OCI-LY1 (cell line): ENCODE data around the gene CTDSPL.

Experiments used
- H2AFZ ChIP-seq: fragments of 200-600 bp; sonication (generic), shearing (Covaris generic); 2 replicates; pipeline ENCODE4 v1.6.0; 2014; ENCODE audit warnings: antibody characterized with exemption, mild to moderate bottlenecking, low read length
- H3F3A ChIP-seq: fragments of 200-600 bp; sonication (generic), shearing (Covaris generic); 2 replicates; pipeline ENCODE4 v1.6.0; 2014; ENCODE audit warnings: mild to moderate bottlenecking, antibody characterized with exemption, low read length, moderate library complexity; ENCODE audit not compliant: insufficient read depth
- H3K27ac ChIP-seq: fragments of 200-600 bp; sonication (generic); 2 replicates; pipeline ENCODE4 v1.5.1; 2014; ENCODE audit warnings: low read length, mixed run types, mild to moderate bottlenecking, low read depth; ENCODE audit not compliant: poor library complexity, severe bottlenecking
- H3K27me3 ChIP-seq: fragments of 200-600 bp; sonication (generic); 2 replicates; pipeline ENCODE4 v1.6.0; 2014; ENCODE audit warnings: antibody characterized with exemption, mild to moderate bottlenecking, low read length, moderate library complexity; ENCODE audit not compliant: insufficient read depth
- H3K36me3 ChIP-seq: fragments of 200-600 bp; sonication (generic); 2 replicates; pipeline ENCODE4 v1.6.1; 2014; ENCODE audit warnings: mild to moderate bottlenecking, antibody characterized with exemption, low read length, moderate library complexity, mixed read lengths; ENCODE audit not compliant: insufficient read depth
- H3K4me1 ChIP-seq: fragments of 200-600 bp; sonication (generic); 2 replicates; pipeline ENCODE4 v1.5.1; 2014; ENCODE audit warnings: mild to moderate bottlenecking, low read length, moderate library complexity; ENCODE audit not compliant: insufficient read depth, severe bottlenecking
- H3K4me2 ChIP-seq: fragments of 200-600 bp; sonication (generic), shearing (Covaris generic); 2 replicates; pipeline ENCODE4 v1.6.1; 2014; ENCODE audit warnings: low read length
- H3K4me3 ChIP-seq: fragments of 200-600 bp; sonication (generic); 2 replicates; pipeline ENCODE4 v1.5.1; 2014; ENCODE audit warnings: low read length, low read depth, mild to moderate bottlenecking, mixed read lengths; ENCODE audit not compliant: poor library complexity, severe bottlenecking
- H3K79me2 ChIP-seq: fragments of 200-600 bp; shearing (Covaris generic); 2 replicates; pipeline ENCODE4 v1.6.1; 2016; ENCODE audit warnings: mixed run types, low read length, mixed read lengths; ENCODE audit not compliant: insufficient read depth
- H3K9ac ChIP-seq: fragments of 200-600 bp; sonication (generic), shearing (Covaris generic); 2 replicates; pipeline ENCODE4 v1.6.1; 2014; ENCODE audit warnings: mild to moderate bottlenecking, low read length, mixed read lengths
- H3K9me2 ChIP-seq: fragments of 200-600 bp; sonication (generic), shearing (Covaris generic); 2 replicates; pipeline ENCODE4 v1.6.1; 2014; ENCODE audit warnings: low read depth, mild to moderate bottlenecking, low read length, mixed read lengths
- H3K9me3 ChIP-seq: fragments of 200-600 bp; shearing (Covaris generic); 2 replicates; pipeline ENCODE4 v1.6.1; 2014; ENCODE audit warnings: low read length, mixed read lengths
- H4K20me1 ChIP-seq: fragments of 200-600 bp; sonication (generic), shearing (Covaris generic); 2 replicates; pipeline ENCODE4 v1.6.0; 2016; ENCODE audit warnings: mild to moderate bottlenecking, low read length; ENCODE audit not compliant: insufficient read depth
- EZH2 ChIP-seq: fragments of 200-600 bp; sonication (generic), shearing (Covaris generic); IDR thresholded peaks from 2 replicates; pipeline ENCODE4 v1.8.0; 2017; ENCODE audit warnings: borderline replicate concordance, mixed run types, mild to moderate bottlenecking, antibody characterized with exemption, low read length, moderate library complexity, mixed read lengths
- TF ChIP-seq, protein P1 (sequence below): fragments of 200-600 bp; sonication (generic), shearing (Covaris generic); IDR thresholded peaks from 2 replicates; pipeline ENCODE4 v1.5.1; 2017; ENCODE audit warnings: mild to moderate bottlenecking, antibody characterized with exemption, low read length, moderate library complexity, mixed read lengths

CTDSPL gene

DNA sequence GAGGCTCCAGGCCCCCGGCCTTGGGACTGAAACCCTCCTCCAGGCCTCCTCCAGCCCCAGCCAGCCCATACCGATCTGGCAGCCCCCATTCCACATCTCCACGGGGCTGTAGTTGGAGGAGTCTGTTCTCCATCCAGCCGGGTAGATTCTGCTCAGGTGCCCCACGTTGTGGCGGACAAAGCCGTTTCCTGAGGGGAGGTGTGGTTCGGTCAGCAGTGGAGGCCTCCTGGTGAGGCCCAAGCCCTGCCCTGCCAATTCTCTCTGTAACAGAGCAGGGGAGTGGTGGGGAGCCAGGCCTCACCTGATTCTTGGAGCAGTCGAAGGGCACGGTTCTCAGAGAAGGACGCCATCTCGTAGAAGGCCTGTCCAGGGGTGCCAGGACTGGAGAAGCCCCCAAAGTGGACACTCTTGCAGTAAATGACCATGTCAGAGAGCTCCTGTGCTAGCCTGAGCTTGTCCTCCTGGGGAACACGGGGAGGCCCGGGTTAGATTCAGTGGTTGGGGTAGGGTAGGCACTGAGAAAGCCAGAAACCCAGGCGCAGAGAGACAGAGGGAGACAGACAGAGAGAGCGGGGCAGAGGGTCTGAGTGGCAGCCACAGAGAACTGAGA lies 147.4 kb downstream of the CTDSPL start:
- Histone ChIP-seq H3K9me2 (no peaks in the 10 kb centered on the region), H3K4me3 (no peak overlapping the region), H3K9ac (no peak overlapping the region), H3K4me1 (peaks cover 4% of the 10 kb centered on the region), H4K20me1 (no peaks in the 10 kb centered on the region), H3K27ac (no peak overlapping the region), H3K36me3 (peaks cover 7% of the 10 kb centered on the region; the same call in 1 of the 2 replicates), H3K4me2 (no peak overlapping the region), H3K9me3 (no peaks in the 10 kb centered on the region), H2AFZ (no peak overlapping the region), H3K79me2 (no peaks in the 10 kb centered on the region), H3F3A (no peaks in the 10 kb centered on the region), H3K27me3 (no peaks in the 10 kb centered on the region)
- no peak for TF ChIP-seq EZH2
- TF ChIP-seq, protein P1, sequence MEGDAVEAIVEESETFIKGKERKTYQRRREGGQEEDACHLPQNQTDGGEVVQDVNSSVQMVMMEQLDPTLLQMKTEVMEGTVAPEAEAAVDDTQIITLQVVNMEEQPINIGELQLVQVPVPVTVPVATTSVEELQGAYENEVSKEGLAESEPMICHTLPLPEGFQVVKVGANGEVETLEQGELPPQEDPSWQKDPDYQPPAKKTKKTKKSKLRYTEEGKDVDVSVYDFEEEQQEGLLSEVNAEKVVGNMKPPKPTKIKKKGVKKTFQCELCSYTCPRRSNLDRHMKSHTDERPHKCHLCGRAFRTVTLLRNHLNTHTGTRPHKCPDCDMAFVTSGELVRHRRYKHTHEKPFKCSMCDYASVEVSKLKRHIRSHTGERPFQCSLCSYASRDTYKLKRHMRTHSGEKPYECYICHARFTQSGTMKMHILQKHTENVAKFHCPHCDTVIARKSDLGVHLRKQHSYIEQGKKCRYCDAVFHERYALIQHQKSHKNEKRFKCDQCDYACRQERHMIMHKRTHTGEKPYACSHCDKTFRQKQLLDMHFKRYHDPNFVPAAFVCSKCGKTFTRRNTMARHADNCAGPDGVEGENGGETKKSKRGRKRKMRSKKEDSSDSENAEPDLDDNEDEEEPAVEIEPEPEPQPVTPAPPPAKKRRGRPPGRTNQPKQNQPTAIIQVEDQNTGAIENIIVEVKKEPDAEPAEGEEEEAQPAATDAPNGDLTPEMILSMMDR: no peak

DNA sequence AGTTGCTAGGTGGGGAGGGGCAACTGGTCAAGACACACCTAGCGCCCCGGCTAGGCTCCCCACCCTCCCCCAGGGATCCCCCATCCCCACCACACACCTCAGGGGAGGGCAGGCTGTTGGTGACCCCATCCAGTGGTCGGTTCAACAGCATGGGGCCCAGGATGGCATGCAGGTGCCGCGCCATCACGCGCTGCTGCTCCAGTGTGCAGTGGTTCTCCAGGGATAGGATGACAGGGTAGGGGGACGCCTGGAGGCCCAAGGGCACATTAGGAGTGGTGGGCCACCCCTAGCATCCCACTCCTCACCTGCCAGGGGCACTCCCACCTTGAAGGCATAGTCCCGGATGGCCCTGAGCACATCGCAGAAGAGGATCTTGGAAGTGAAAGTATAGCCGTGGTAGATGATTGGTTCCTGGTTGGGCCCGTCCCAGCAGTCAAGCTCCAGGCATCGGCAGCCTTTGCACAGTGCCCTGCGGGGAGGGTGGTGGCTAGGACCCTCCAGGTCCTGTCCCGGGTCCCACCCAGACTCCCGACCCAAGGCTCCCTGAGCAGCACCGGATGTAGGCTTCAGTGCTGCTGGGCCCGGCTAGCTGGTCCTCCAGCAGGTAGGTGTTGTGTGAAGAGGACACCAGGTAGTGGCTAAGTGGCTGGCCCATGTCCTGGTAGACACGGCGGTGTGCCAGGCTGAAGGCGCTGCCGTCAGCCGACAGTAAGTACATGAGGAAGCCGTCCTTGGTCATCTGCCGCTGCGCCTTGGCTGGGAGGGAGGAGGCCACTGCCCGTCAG lies 148.3 kb downstream of the CTDSPL start:
- Histone ChIP-seq H3K9me3 (no peaks in the 10 kb centered on the region), H2AFZ (no peak overlapping the region), H3K27me3 (no peaks in the 10 kb centered on the region), H3K27ac (no peak overlapping the region), H3K79me2 (no peaks in the 10 kb centered on the region), H3K36me3 (peaks cover 7% of the 10 kb centered on the region; the same call in 1 of the 2 replicates), H3K9ac (no peak overlapping the region), H3K4me1 (no peaks in the 10 kb centered on the region), H3F3A (no peaks in the 10 kb centered on the region), H3K4me2 (no peak overlapping the region), H4K20me1 (no peaks in the 10 kb centered on the region), H3K9me2 (no peaks in the 10 kb centered on the region), H3K4me3 (no peak overlapping the region)
- TF ChIP-seq EZH2: no peak
- TF ChIP-seq, protein P1: no peak

DNA sequence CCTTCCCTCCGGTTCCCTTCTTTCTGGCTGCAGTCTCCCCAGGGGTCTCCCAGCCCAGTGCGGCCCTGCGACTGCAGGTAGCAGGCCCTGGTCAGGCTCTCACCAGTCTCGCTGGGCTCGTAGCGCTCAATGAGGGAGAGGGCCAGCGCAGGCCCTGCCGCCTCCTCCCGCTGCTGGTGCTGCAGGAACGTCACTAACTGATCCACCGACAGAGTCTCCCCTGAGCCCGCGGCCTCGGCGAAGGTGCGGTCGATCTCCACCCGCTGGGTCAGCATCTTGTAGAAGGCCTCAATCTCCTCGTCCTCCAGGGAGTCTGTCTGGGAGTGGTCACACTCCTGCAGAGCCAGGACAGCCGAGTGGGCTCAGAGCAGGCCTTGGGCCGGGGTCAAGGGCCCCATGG lies 149.4 kb downstream of the CTDSPL start:
- no peak overlapping the region for H3K9ac ChIP-seq
- no peak overlapping the region for H2AFZ ChIP-seq
- no peaks in the 10 kb centered on the region for H3K9me2 ChIP-seq
- no peak overlapping the region for H3K4me2 ChIP-seq
- no peak overlapping the region for H3K4me3 ChIP-seq
- H4K20me1 ChIP-seq: no peaks in the 10 kb centered on the region
- no peaks in the 10 kb centered on the region for H3F3A ChIP-seq
- H3K36me3 ChIP-seq: peaks cover 15% of the 10 kb centered on the region
- no peaks in the 10 kb centered on the region for H3K27me3 ChIP-seq
- H3K27ac ChIP-seq: no peak overlapping the region
- H3K9me3 ChIP-seq: no peaks in the 10 kb centered on the region
- H3K4me1 ChIP-seq: no peaks in the 10 kb centered on the region
- no peak for TF ChIP-seq EZH2
- TF ChIP-seq, protein P1: no peak
- no peaks in the 10 kb centered on the region for H3K79me2 ChIP-seq
